Inflammatory macrophage treated with lipopolysaccharide for 4 hours (primary cell): ENCODE results near the gene CAPN15.

ENCODE experiments used
- DNase-seq: peaks from one replicate; pipeline ENCODE4 v3.0.0-alpha.2; 2020

The CAPN15 gene

GRCh38 chr16:580141-580945 is 52.8 kb downstream of the CAPN15 start:
- DNase-seq = no peak

GRCh38 chr16:580946-581498 is 53.5 kb downstream of the CAPN15 start:
- no peak for DNase-seq

- no peak for DNase-seq
Measured at GRCh38 chr16:582218-582613, 54.7 kb downstream of the CAPN15 start.

- DNase-seq = no peak
Measured at GRCh38 chr16:582614-583331, 55.3 kb downstream of the CAPN15 start.

- DNase-seq = no peak
Measured at GRCh38 chr16:583470-583814, 55.9 kb downstream of the CAPN15 start.

GRCh38 chr16:583815-584591 is 56.5 kb downstream of the CAPN15 start:
- DNase-seq = no peak

GRCh38 chr16:585351-585750 is 57.8 kb downstream of the CAPN15 start:
- no peak for DNase-seq

- DNase-seq = no peak
Measured at GRCh38 chr16:586047-586644, 58.6 kb downstream of the CAPN15 start.

- no peak for DNase-seq
Measured at GRCh38 chr16:586645-587590, 59.4 kb downstream of the CAPN15 start.

- peak; percentile 69 for DNase-seq
Measured at GRCh38 chr16:588639-588888, 61.1 kb downstream of the CAPN15 start.

- peak; percentile 94 for DNase-seq
Measured at GRCh38 chr16:588889-589657, 61.6 kb downstream of the CAPN15 start.

GRCh38 chr16:589658-590187 is 62.2 kb downstream of the CAPN15 start, which contains the start of gene RAB40C:
Gene RAB40C (plus strand): TSS chr16:590066. CDS start chr16:590292, 226 bp downstream.
- peak; percentile 99 for DNase-seq

- DNase-seq = no peak
Measured at GRCh38 chr16:590188-590814, 62.8 kb downstream of the CAPN15 start.

- DNase-seq = no peak
Measured at GRCh38 chr16:590815-591200, 63.3 kb downstream of the CAPN15 start.

GRCh38 chr16:591231-591630 is 63.7 kb downstream of the CAPN15 start:
- no peak for DNase-seq

- no peak for DNase-seq
Measured at GRCh38 chr16:591892-592517, 64.5 kb downstream of the CAPN15 start.

GRCh38 chr16:592518-593306 is 65.2 kb downstream of the CAPN15 start:
- DNase-seq = peak; percentile 70

GRCh38 chr16:593406-593805 is 65.9 kb downstream of the CAPN15 start:
- DNase-seq = no peak

GRCh38 chr16:593807-594206 is 66.3 kb downstream of the CAPN15 start:
- no peak for DNase-seq
